T-helper 2 cell treated with Interferon-gamma antibody and Interleukin-4, amounts not matched to agents 5 μg/mL and 100 μg/mL, for 36 hours (primary cell): Measurements from ENCODE around the gene METTL1.

ENCODE experiments used
- DNase-seq: peaks from one replicate; pipeline ENCODE4 v3.0.0; 2021; ENCODE audit warnings: low spot score
- H3K27ac Mint-ChIP-seq: one replicate; pipeline ENCODE4 v1.8.0; 2021; ENCODE audit warnings: mild to moderate bottlenecking, mixed read lengths
- H3K27me3 Mint-ChIP-seq: one replicate; pipeline ENCODE4 v1.8.0; 2021; ENCODE audit warnings: low read depth, mixed read lengths
- H3K36me3 Mint-ChIP-seq: one replicate; pipeline ENCODE4 v1.8.0; 2021; ENCODE audit warnings: low read depth, mixed read lengths
- H3K4me1 Mint-ChIP-seq: one replicate; pipeline ENCODE4 v1.8.0; 2021; ENCODE audit warnings: low read depth, mixed read lengths
- H3K4me3 Mint-ChIP-seq: one replicate; pipeline ENCODE4 v1.8.0; 2022; ENCODE audit warnings: mild to moderate bottlenecking, moderate library complexity, mixed read lengths
- H3K9me3 Mint-ChIP-seq: one replicate; pipeline ENCODE4 v1.8.0; 2021; ENCODE audit warnings: mixed read lengths

The METTL1 gene

DNA sequence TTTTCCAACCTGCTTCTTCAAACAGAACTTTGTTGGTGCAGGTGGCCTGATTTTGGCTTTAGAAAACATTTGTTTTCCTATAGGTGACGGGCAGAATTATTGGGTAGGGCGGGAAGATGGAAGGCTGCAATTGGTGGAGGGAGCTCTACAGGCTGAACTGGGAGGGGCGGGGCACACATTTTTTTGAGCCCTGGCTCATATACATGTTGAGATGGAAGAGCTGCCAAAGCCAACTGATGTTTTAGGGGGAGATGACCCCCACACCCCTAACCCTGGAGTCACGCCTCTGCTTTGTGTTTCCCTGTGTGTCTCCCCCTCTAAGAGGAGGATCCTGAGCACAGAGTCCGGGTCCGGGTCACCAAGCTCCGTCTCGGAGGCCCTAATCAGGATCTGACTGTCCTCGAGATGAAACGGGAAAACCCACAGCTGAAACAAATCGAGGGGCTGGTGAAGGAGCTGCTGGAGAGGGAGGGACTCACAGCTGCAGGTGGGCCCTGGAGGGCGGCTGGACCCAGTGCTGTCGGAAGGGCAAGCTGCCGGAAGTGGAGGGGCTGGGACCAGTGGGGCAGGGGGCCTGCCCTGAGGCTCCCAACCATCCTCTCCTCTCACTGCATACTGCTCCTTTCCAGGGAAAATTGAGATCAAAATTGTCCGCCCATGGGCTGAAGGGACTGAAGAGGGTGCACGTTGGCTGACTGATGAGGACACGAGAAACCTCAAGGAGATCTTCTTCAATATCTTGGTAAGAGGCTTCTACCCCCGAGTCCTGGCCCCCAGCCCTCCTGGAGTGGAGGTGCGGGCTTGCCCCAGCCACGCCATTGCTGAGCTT lies 51.9 kb downstream of the METTL1 start:
- Mint-ChIP-seq H3K27ac (no peak overlapping the region), H3K27me3 (no peaks in the 10 kb centered on the region), H3K36me3 (peaks cover 49% of the 10 kb centered on the region), H3K4me3 (no peak overlapping the region), H3K4me1 (peaks cover 5% of the 10 kb centered on the region), H3K9me3 (no peaks in the 10 kb centered on the region)
- DNase-seq, result no peak

DNA sequence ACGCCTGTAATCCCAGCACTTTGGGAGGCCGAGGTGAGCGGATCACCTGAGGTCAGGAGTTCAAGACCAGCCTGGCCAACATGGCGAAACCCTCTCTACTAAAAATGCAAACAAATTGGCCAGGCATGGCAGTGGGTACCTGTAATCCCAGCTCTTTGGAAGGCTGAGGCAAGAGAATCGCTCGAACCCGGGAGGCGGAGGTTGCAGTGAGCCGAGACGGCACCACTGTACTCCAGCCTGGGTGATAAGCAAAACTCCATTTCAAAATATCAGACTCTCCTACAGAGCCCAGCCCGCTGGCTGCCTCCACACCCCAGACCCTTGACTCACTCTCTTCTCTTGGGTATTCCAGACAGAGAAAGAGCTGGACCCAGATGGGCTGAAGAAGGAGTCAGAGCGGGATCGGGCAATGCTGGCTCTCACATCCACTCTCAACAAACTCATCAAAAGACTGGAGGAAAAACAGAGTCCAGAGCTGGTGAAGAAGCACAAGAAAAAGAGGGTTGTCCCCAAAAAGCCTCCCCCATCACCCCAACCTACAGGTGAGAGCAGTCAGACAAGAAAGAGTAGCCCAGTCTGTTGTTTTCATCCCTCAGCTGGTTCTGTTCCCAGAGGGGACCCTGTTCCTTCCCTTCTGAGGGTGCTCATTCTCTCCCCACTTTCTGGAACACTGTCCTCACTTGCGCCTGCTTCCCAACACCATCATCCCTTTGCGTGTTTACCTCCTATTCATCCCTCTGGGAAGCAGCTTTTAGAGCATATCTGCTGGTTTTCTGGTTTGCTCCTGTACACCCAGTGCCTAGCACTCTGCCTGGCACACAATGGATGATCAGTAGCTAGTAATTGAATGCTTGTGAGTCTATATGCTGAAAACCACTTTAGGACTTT lies 53.0 kb downstream of the METTL1 start:
- Mint-ChIP-seq H3K4me3 (no peak overlapping the region), H3K9me3 (no peaks in the 10 kb centered on the region), H3K4me1 (peaks cover 5% of the 10 kb centered on the region), H3K36me3 (peaks cover 47% of the 10 kb centered on the region), H3K27ac (peak overlapping the region; percentile 34), H3K27me3 (no peaks in the 10 kb centered on the region)
- no peak for DNase-seq
